SH-SY5Y (cell line): Measurements from ENCODE around the gene AFF1.

Experiments
- GATA2 ChIP-seq: IDR thresholded peaks from 2 replicates; pipeline ENCODE4 v1.6.1; 2011; ENCODE audit warnings: mild to moderate bottlenecking, low read depth, low read length
- GATA3 ChIP-seq: IDR thresholded peaks from 2 replicates; pipeline ENCODE4 v1.6.1; 2011; ENCODE audit warnings: low read depth, mild to moderate bottlenecking, low read length, moderate library complexity

- TF ChIP-seq GATA2 (no peak), GATA3 (no peak)
Measured at GRCh38 chr4:87077914-87078585, 143.2 kb downstream of the AFF1 start.
